Subcutaneous abdominal adipose tissue (tissue), 5 donors: ENCODE results near the gene EPHA8.

ENCODE experiments used
- H3K27ac ChIP-seq: one replicate; pipeline ENCODE4 v1.7.0; 2013; ENCODE audit warnings: low read depth, mild to moderate bottlenecking, inconsistent platforms, low read length, moderate library complexity
- H3K27me3 ChIP-seq, 5 donors: one replicate each; pipeline ENCODE4 v1.7.0; 2013; ENCODE audit warnings: low read length in 5 of 5, inconsistent platforms in 1 of 5; ENCODE audit not compliant: control insufficient read depth in 5 of 5, insufficient read depth in 4 of 5
- H3K36me3 ChIP-seq, 5 donors: one replicate each; pipeline ENCODE4 v1.7.0; 2013; ENCODE audit warnings: low read length in 5 of 5; ENCODE audit not compliant: control insufficient read depth in 5 of 5, insufficient read depth in 5 of 5
- H3K4me1 ChIP-seq, 5 donors: one replicate each; pipeline ENCODE4 v1.7.0; 2013; ENCODE audit warnings: low read length in 5 of 5, mild to moderate bottlenecking in 3 of 5, moderate library complexity in 1 of 5; ENCODE audit not compliant: control insufficient read depth in 5 of 5, insufficient read depth in 5 of 5
- H3K4me3 ChIP-seq, 5 donors: one replicate each; pipeline ENCODE4 v1.7.0; 2013; ENCODE audit warnings: low read length in 5 of 5, low read depth in 1 of 5
- H3K9ac ChIP-seq, 5 donors: one replicate each; pipeline ENCODE4 v1.7.0; 2013; ENCODE audit warnings: low read length in 5 of 5, mild to moderate bottlenecking in 4 of 5, moderate library complexity in 3 of 5
- H3K9me3 ChIP-seq, 5 donors: one replicate each; pipeline ENCODE4 v1.7.0; 2013; ENCODE audit warnings: low read length in 5 of 5; ENCODE audit not compliant: control insufficient read depth in 5 of 5
- donor health status: healthy.
- donor health status: healthy.
- donor health status: healthy.
- donor health status: healthy.
- donor health status: healthy.

EPHA8 gene

DNA sequence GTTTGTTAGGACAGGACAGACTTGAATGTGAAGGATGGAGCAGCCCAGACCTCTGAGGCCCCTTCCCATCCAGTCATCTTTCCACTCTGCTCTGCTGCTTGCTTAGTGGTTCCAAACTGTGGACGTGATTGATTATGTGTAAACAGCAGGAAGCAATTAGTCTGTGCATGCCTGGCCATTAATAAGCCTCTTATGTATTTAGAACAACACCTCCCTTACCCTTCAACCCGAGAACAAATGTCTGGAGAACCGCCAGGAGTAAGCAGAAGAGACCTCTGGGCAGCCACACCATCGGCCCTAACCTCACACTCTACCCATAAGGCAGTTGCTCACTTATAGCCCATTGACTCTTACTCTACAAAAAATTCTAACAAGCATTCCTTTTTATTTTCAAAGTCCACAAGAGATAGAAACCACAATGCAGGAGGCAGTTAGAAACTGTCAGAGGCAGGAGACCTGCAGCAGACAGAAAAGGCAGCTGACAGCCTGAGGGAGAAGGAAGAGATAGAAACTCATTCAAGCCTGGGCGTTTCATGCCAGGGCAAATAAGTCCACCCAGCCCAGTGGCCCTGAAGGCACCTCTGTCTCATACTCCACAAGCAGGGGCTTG is 5.8 kb upstream of the EPHA8 start:
- H3K27me3 ChIP-seq, result peaks cover 39 to 83% (median 80%) of the 10 kb centered on the region in 5 donors

DNA sequence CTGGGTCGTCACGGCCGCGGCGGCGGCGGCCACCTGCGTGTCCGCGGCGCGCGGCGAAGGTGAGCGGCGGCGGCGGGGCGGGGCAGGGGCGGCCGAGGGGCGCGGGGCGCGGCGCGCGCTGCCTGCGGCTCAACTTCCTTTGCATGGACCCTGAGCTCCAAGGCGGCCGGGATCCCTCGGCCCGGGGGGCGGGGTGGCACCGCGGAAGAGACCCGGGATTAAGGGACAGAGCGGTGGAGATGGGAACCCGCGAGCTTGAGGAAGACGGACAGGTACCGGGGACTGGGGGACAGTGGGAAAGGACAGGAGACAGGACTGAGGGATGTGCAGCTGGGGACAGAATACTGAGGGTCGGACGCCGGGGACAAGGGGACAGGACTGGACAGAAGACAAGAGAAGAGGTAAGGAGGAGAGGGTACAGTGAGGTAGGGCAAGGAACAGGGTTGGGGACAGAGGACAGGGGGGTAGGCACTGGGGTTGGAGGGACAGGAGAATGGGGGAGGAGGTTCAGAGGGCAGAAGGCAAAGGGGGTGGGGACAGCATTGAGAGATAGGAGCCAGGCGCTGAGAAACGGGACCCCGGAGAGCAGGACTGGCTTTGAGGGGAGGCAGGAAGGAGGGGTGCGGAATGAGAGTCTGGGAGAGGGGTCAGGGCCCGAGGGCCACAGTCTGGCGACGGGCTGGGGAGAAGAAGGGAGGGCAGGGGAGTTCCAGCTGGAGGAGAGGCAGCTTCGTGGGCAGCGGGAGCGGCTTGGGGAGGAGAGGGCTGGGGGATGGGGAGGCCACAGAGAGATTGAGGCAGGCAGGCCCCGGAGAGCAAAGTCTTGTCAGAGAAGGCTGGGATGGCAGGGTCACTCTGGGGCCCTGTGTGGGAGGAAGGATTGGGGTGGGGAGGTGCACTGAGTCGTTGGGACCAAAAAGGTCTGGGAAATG is 648 bp downstream of the EPHA8 start:
- peaks cover 0 to 4% (median 2%) of the 10 kb centered on the region in 5 donors for H3K4me1 ChIP-seq
- H3K27ac ChIP-seq, result no peak overlapping the region
- H3K9ac ChIP-seq, result no peak overlapping the region
- H3K4me3 ChIP-seq, result no peak overlapping the region
- peaks cover 40 to 73% (median 69%) of the 10 kb centered on the region in 5 donors for H3K27me3 ChIP-seq
- no peaks in the 10 kb centered on the region for H3K36me3 ChIP-seq
- no peaks in the 10 kb centered on the region for H3K9me3 ChIP-seq

More for the DNA sequence above, 5.8 kb upstream of the EPHA8 start:
- H3K4me3 ChIP-seq, result no peak overlapping the region
- no peaks in the 10 kb centered on the region for H3K36me3 ChIP-seq
- peaks cover 0 to 5% (median 0%) of the 10 kb centered on the region in 5 donors for H3K4me1 ChIP-seq
- no peaks in the 10 kb centered on the region for H3K9me3 ChIP-seq
- H3K27ac ChIP-seq, result no peak overlapping the region
- H3K9ac ChIP-seq, result no peak overlapping the region

DNA sequence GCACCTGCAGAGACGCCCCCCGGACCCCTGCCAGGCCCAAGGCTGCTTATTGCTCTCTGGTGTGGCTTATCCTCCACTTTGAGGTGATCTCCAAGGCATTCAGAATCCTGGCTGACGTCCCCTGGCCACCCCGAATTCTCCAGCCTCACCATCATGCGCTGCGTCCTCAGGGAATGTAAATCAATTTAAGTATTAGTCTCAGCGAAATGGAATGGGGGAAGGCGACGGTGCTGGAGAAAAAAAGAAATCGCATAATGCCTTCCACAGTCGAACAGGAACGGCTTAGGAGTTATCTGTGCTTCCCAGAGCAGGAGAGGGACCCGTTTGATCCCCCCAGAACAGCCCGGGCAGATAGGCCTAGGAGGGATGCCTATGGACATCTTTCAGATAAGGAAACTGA is 2.9 kb downstream of the EPHA8 start:
- H3K27me3 ChIP-seq, result peaks cover 40 to 67% (median 56%) of the 10 kb centered on the region in 5 donors
- peaks cover 0 to 4% (median 2%) of the 10 kb centered on the region in 5 donors for H3K4me1 ChIP-seq
- H3K27ac ChIP-seq, result no peak overlapping the region
- H3K9ac ChIP-seq, result no peak overlapping the region
- H3K36me3 ChIP-seq, result no peaks in the 10 kb centered on the region
- H3K9me3 ChIP-seq, result no peaks in the 10 kb centered on the region
- no peak overlapping the region for H3K4me3 ChIP-seq

DNA sequence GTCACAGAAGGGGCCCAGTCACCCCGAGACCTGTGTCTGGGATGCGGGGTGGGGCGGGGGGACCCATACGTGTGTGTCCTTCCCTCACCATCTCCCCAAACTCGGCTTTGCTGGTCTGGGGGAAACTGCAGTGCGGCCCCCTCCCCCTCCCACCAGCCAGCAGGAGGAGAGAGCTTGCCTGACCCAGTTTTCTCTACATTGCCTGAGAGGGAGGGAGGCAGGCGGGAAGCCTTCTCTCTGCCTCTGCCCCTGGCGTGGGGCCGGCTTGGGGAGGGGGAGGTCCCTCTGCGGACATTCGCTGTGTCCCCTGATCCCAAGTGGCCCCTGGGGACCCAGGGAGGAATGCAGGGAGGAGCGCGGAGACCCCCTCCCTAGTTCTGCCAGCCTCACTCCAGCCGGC is 3.9 kb downstream of the EPHA8 start:
- H3K9ac ChIP-seq, result no peak overlapping the region
- no peaks in the 10 kb centered on the region for H3K36me3 ChIP-seq
- peaks cover 37 to 62% (median 51%) of the 10 kb centered on the region in 5 donors for H3K27me3 ChIP-seq
- no peak overlapping the region for H3K27ac ChIP-seq
- H3K4me1 ChIP-seq, result peaks cover 0 to 4% (median 2%) of the 10 kb centered on the region in 5 donors
- H3K4me3 ChIP-seq, result no peak overlapping the region
- no peaks in the 10 kb centered on the region for H3K9me3 ChIP-seq

DNA sequence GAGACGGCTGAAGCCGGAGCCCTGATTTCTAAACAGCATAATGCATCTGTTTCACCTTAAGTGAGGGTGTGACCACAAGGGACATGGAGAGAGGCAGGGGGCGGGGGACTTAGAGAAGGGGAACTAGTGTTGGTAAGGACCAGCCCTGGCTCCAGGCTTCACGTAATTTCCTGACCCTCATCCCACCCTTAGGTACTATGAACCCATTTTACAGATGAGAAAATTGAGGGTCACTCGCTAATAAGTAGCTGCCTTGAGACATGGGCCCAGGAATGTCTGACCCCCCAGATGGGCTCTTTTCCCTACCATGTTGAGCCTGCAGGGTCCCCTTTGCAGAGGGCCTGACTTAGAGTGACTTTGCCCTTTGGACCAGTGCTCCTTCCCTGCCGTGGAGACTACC is 4.7 kb downstream of the EPHA8 start:
- Histone ChIP-seq H3K9ac (no peak overlapping the region), H3K36me3 (no peaks in the 10 kb centered on the region), H3K27me3 (peaks cover 29 to 62% (median 49%) of the 10 kb centered on the region in 5 donors), H3K4me3 (no peak overlapping the region), H3K9me3 (no peaks in the 10 kb centered on the region), H3K4me1 (peaks cover 0 to 2% (median 1%) of the 10 kb centered on the region in 5 donors), H3K27ac (no peak overlapping the region)

DNA sequence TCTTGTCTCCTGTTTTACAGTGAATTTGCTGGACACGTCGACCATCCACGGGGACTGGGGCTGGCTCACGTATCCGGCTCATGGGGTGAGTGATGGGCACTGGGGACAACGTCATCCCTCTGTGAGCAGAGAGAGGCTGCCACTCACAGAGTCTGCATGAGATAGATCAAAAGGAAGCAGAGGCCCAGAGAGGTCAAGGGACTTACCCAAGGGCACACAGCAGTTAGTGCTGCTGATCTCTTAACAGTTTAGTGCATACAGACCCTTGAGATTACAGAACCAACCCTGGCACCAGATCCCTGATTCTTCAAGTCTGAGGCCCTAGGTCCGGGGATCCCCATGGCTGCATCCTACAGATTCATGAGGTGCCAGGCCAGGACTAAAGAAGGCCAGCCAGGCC is 6.0 kb downstream of the EPHA8 start:
- Histone ChIP-seq H3K27ac (no peak overlapping the region), H3K27me3 (peaks cover 30 to 64% (median 42%) of the 10 kb centered on the region in 5 donors), H3K4me3 (no peak overlapping the region), H3K4me1 (no peaks in the 10 kb centered on the region), H3K9ac (no peak overlapping the region), H3K36me3 (no peaks in the 10 kb centered on the region), H3K9me3 (no peaks in the 10 kb centered on the region)

DNA sequence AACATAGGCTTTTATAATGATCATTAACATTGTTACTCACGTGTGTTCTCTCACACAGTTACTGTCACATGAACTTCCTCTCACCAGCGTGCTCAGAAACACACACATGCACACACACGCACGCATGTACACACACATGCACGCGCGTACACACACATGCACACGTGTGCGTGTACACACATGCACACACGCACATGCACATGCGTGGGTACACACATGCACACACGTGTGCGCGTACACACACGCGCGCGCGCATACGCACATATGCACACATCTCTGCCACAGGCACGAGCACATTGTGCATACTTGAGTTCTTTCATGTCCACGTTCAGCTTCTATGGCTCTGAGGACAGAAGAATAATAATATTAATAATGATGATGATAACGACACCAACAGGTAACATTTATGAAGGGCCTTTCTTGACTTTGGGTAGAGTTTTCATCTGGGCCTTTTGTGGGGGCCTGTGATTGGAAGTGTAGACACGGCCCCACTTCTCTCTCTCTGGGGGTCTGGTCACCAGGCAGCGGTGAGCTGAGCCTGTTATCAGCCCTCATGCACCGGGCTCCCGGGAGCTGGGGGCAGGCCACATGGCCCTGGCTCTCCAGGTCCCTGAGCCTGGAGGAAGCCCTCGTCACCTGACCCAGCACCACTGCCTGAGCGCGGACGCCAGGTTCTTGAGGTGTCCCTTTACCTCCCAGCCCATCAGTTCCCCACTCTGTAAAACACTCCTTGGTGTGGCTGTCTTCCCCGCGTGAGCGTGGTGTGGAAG is 7.0 kb downstream of the EPHA8 start:
- H3K36me3 ChIP-seq, result no peaks in the 10 kb centered on the region
- H3K27me3 ChIP-seq, result peaks cover 21 to 55% (median 33%) of the 10 kb centered on the region in 5 donors
- H3K9me3 ChIP-seq, result no peaks in the 10 kb centered on the region
- no peak overlapping the region for H3K4me3 ChIP-seq
- H3K4me1 ChIP-seq, result no peaks in the 10 kb centered on the region
- H3K9ac ChIP-seq, result no peak overlapping the region
- H3K27ac ChIP-seq, result no peak overlapping the region

DNA sequence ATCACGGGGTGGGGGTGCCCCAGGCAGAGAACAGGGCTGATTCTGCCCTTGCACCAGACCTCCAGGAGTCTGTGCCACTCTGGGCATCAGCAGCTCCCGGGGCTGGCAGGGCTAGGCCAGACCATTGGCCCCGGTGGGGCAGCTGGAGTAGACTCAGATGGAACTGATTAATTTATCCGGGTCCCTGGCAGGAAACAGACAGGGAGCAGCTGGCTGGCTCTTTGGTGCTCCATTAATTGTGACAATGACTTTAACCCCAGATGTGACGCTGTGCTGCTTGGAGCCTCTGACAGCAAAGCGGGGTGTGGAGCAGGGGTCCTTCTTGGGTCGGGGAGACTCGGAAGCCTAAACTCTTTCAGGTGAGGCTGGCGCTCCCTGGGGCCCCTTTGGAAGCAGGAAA is 9.5 kb downstream of the EPHA8 start:
- peaks cover 0 to 2% (median 0%) of the 10 kb centered on the region in 5 donors for H3K9me3 ChIP-seq

DNA sequence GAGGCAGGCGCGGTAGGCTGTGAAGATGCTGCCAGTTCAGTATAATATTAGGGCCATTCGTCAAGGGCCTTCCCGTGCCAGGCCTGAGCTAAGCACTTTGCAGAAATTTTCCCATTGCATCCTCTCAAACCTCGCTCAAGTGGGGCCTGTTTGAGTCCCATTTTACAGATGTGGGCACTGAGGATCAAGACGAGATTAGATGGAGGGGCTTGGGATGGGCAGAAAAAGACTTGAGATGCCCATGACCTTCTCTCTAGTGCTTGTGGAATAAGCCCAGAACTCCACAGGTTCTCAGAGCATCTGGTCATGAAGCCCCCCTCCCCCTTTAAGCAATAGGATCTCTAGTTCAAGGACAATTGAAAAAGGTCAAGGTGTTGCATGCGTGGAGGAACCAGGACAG is 9.9 kb downstream of the EPHA8 start:
- no peak overlapping the region for H3K27ac ChIP-seq
- H3K4me3 ChIP-seq, result no peak overlapping the region
- H3K4me1 ChIP-seq, result no peaks in the 10 kb centered on the region
- H3K27me3 ChIP-seq, result peaks cover 11 to 34% (median 21%) of the 10 kb centered on the region in 5 donors
- peaks cover 0 to 5% (median 0%) of the 10 kb centered on the region in 5 donors for H3K9me3 ChIP-seq
- H3K9ac ChIP-seq, result no peak overlapping the region
- no peaks in the 10 kb centered on the region for H3K36me3 ChIP-seq

More for the DNA sequence above, 9.5 kb downstream of the EPHA8 start:
- H3K36me3 ChIP-seq, result no peaks in the 10 kb centered on the region
- H3K4me3 ChIP-seq, result no peak overlapping the region
- H3K4me1 ChIP-seq, result no peaks in the 10 kb centered on the region
- H3K27ac ChIP-seq, result no peak overlapping the region
- H3K27me3 ChIP-seq, result peaks cover 11 to 34% (median 21%) of the 10 kb centered on the region in 5 donors
- no peak overlapping the region for H3K9ac ChIP-seq
